GM12878 (cell line): ENCODE results near the gene TARP.
"Not testable (repeated sequence)": the region's sequence is repeated elsewhere in the genome, so short reads cannot be mapped to it uniquely, and the experiment has no call there.

Experiments used
- ATAC-seq: fragments of 200-7000 bp; cut with Tn5 transposase; 3 replicates; pipeline ENCODE4 v1.9.1; 2020; ENCODE audit warnings: mild to moderate bottlenecking, moderate library complexity
- BruUV-seq: library from RNA; stranded (reverse); fragments of 400-500 nt; replicated peaks from 2 replicates; lab custom pipeline; 2021; lab: Mats Ljungman, UMichigan
- CTCF ChIA-PET: fragments of 300-600 bp; sonication (Branson Sonifier 250); formaldehyde crosslinking; extraction: SDS; loops from one replicate; lab custom pipeline; 2021; ENCODE audit warnings: inconsistent platforms; lab: Yijun Ruan, JAX
- POLR2A ChIA-PET: fragments of 350-600 bp; formaldehyde crosslinking; extraction: SDS; loops from one replicate; lab custom pipeline; 2021; ENCODE audit warnings: inconsistent platforms; lab: Charles Lee
- RAD21 ChIA-PET: fragments of 300-600 bp; sonication (Branson Sonifier 250); formaldehyde crosslinking; loops from one replicate; lab custom pipeline; 2023; ENCODE audit warnings: antibody characterized with exemption; ENCODE audit not compliant: unreplicated experiment; lab: Charles Lee
- SMC1A ChIA-PET: fragments of 300-600 bp; sonication (Branson Sonifier 250); formaldehyde crosslinking; loops from one replicate; lab custom pipeline; 2023; ENCODE audit not compliant: unreplicated experiment, uncharacterized antibody; lab: Charles Lee
- DNase-seq: peaks from one replicate; pipeline ENCODE4 v3.0.0-alpha.2; 2011; ENCODE audit warnings: low read depth, low spot score
- FAIRE-seq: peaks from 3 replicates; lab custom pipeline; 2011; peaks lifted over from hg19 to GRCh38; lab: Jason Lieb, UNC
- H2AFZ ChIP-seq: 2 replicates; pipeline ENCODE4 v1.6.0; 2011; ENCODE audit warnings: low read depth, low read length, control low read depth; ENCODE audit not compliant: control insufficient read depth
- H3K27ac ChIP-seq: 2 replicates; pipeline ENCODE4 v1.5.1; 2011; ENCODE audit warnings: control low read depth; ENCODE audit not compliant: control insufficient read depth, insufficient read depth
- H3K27me3 ChIP-seq, 2 experiments: replicated peaks in 1 of 2; 2 replicates each; pipeline versions ENCODE4 v1.6.0 to v1.6.1; 2011; ENCODE audit warnings: low read length in 1 of 2; ENCODE audit not compliant: control insufficient read depth in 2 of 2, insufficient read depth in 2 of 2
- H3K36me3 ChIP-seq, 2 experiments: 2 replicates each; pipeline ENCODE4 v1.5.1; 2011; ENCODE audit warnings: low read length in 1 of 2; ENCODE audit not compliant: control insufficient read depth in 2 of 2, insufficient read depth in 2 of 2
- H3K4me1 ChIP-seq: 2 replicates; pipeline ENCODE4 v1.6.1; 2011; ENCODE audit warnings: mild to moderate bottlenecking, low read length, moderate library complexity, mixed read lengths; ENCODE audit not compliant: control insufficient read depth, insufficient read depth
- H3K4me2 ChIP-seq: 2 replicates; pipeline ENCODE4 v1.6.0; 2011; ENCODE audit warnings: control low read depth; ENCODE audit not compliant: control insufficient read depth, insufficient read depth
- H3K4me3 ChIP-seq: fragments of 200-600 bp; sonication (generic); 2 replicates; pipeline ENCODE4 v1.5.1; 2016
- H3K79me2 ChIP-seq: 2 replicates; pipeline ENCODE4 v1.6.0; 2011; ENCODE audit warnings: low read length; ENCODE audit not compliant: control insufficient read depth, insufficient read depth
- H3K9ac ChIP-seq: 2 replicates; pipeline ENCODE4 v1.8.0; 2011; ENCODE audit warnings: low read length, control low read depth, mixed read lengths; ENCODE audit not compliant: control insufficient read depth, insufficient read depth
- H3K9me3 ChIP-seq: replicated peaks from 3 replicates; pipeline ENCODE4 v1.5.1; 2011; ENCODE audit warnings: mild to moderate bottlenecking, low read length; ENCODE audit not compliant: control insufficient read depth, insufficient read depth
- H4K20me1 ChIP-seq: 2 replicates; pipeline ENCODE4 v1.6.0; 2011; ENCODE audit not compliant: control insufficient read depth, insufficient read depth
- CTCF ChIP-seq, 3 experiments: IDR thresholded peaks in 2 of 3; conservative IDR thresholded peaks in 1 of 3; 2 replicates each; pipeline ENCODE4 v1.5.1; 2011; ENCODE audit warnings: low read depth in 3 of 3, low read length in 3 of 3, mild to moderate bottlenecking in 3 of 3, control low read depth in 2 of 3, moderate library complexity in 2 of 3, inconsistent platforms in 1 of 3, mixed read lengths in 1 of 3; ENCODE audit not compliant: control insufficient read depth in 2 of 3, insufficient read depth in 1 of 3; ENCODE audit errors: extremely low read depth in 1 of 3
- MEF2B ChIP-seq: fragments of 450-650 bp; IDR thresholded peaks from 2 replicates; pipeline ENCODE4 v1.6.1; 2018; ENCODE audit warnings: mild to moderate bottlenecking, moderate library complexity; ENCODE audit not compliant: partially characterized antibody, poor library complexity, severe bottlenecking
- PKNOX1 ChIP-seq: fragments of 450-650 bp; IDR thresholded peaks from 2 replicates; pipeline ENCODE4 v1.6.1; 2016; ENCODE audit warnings: mild to moderate bottlenecking
- SMC3 ChIP-seq: IDR thresholded peaks from 2 replicates; pipeline ENCODE4 v1.6.1; 2011; ENCODE audit warnings: low read length, improper control_type of control experiment, borderline replicate concordance
- TCF7 ChIP-seq: IDR thresholded peaks from 2 replicates; pipeline ENCODE4 v1.6.1; 2014; ENCODE audit warnings: antibody characterized with exemption, borderline replicate concordance
- ZNF384 ChIP-seq: IDR thresholded peaks from 2 replicates; pipeline ENCODE4 v1.6.1; 2012; ENCODE audit warnings: low read depth, mild to moderate bottlenecking, low read length, improper control_type of control experiment, borderline replicate concordance
- ZNF592 ChIP-seq: fragments of 450-650 bp; IDR thresholded peaks from 2 replicates; pipeline ENCODE4 v1.6.1; 2017; ENCODE audit warnings: mild to moderate bottlenecking, moderate library complexity
- WGBS: methylation state at CpG from one replicate; pipeline ENCODE4 v1.1.6; 2016; ENCODE audit warnings: low lambda C conversion rate; ENCODE audit not compliant: insufficient replicate concordance, insufficient coverage; ENCODE audit errors: missing lambda C conversion rate; 5-methylcytosine and 5-hydroxymethylcytosine counted together
- in situ Hi-C: fragments of 300-500 bp; cut with MboI; formaldehyde crosslinking; loops from 9 replicates; pipeline ENCODE4 v1.14.3; 2018; ENCODE audit warnings: mixed read lengths
- intact Hi-C: fragments of 100-400 bp; cut with micrococcal nuclease; formaldehyde crosslinking; loops from one replicate; pipeline ENCODE4 v1.14.2; 2022; ENCODE audit not compliant: unreplicated experiment

TARP gene

DNA sequence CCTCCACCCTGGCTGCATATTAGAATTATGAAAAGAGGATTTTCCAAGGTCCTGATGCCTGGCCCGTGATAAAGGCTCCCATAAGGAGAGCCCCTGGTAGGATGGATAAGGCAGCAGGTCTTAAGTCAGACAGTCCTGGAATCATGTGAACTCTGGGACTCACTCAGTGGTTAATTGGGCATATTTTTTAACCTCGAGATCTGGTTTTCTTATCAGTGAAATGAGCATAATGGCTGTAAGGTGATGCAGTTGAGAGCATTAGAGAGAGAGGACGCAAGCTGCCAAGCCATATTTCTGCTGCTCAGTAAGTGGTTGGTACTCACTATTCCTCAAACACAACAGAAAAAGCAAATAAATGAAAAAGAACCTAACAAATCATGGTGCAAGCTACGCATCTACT is 37.8 kb downstream of the TARP start:
- CTCF ChIA-PET = interaction anchor here (1.1 to 4.6 kb wide), 4 partner anchors 64 to 127 kb away, joined by 3 to 26 read pairs (median 6); no protein-coding TSS in a partner anchor
- RAD21 ChIA-PET = interaction anchor here (1.0 to 3.9 kb wide), 2 partner anchors 82 to 139 kb away, joined by 3 to 32 read pairs; no protein-coding TSS in a partner anchor
- Histone ChIP-seq H3K9me3 (no peaks in the 10 kb centered on the region), H3K79me2 (no peaks in the 10 kb centered on the region), H3K4me1 (peaks cover 14% of the 10 kb centered on the region), H3K36me3 (no peaks in the 10 kb centered on the region; a peak in 1 of 4 replicates), H3K4me3 (no peak overlapping the region), H3K27me3 (no peaks in the 10 kb centered on the region), H3K9ac (no peak overlapping the region), H2AFZ (no peak overlapping the region), H4K20me1 (no peaks in the 10 kb centered on the region), H3K4me2 (no peak overlapping the region), H3K27ac (no peak overlapping the region)
- WGBS = 55% methylated on average over 4 of the region's 4 CpGs
- SMC1A ChIA-PET = interaction anchor here (1.5 to 3.6 kb wide), 2 partner anchors 84 to 100 kb away, joined by 6 to 22 read pairs; no protein-coding TSS in a partner anchor
- intact Hi-C loops (no loop called here), in situ Hi-C loops (no loop called here)
- DNase-seq = no peak
- BruUV-seq = no TSS peak
- TF ChIP-seq MEF2B (no peak), PKNOX1 (no peak), SMC3 (no peak), CTCF (IDR thresholded peaks at IDR 0.05 in 2 of 3, conservative IDR thresholded peaks at IDR 0.05 in 1 of 3; ENCODE audit: control insufficient read depth in 2 of 3, extremely low read depth in 1 of 3, insufficient read depth in 1 of 3, low read depth in 3 of 3, low read length in 3 of 3) (no peak), TCF7 (no peak), ZNF592 (no peak), ZNF384 (no peak)
- no peak for ATAC-seq
- FAIRE-seq = no peak
- POLR2A ChIA-PET = no interaction called here

GRCh38 chr7:38234759-38235158 is 38.7 kb downstream of the TARP start:
- H3K36me3 ChIP-seq, BruUV-seq, ATAC-seq, in situ Hi-C loops, H3K9ac ChIP-seq, intact Hi-C loops, H3K4me2 ChIP-seq, POLR2A ChIA-PET, H3K79me2 ChIP-seq, H3K9me3 ChIP-seq, H3K27ac ChIP-seq, H3K27me3 ChIP-seq, DNase-seq, H2AFZ ChIP-seq, H3K4me3 ChIP-seq, H4K20me1 ChIP-seq, FAIRE-seq: not testable (repeated sequence)
- CTCF ChIA-PET = interaction anchor here (0.6 to 4.6 kb wide), 9 partner anchors 12 to 139 kb away, joined by 3 to 26 read pairs (median 9); no protein-coding TSS in a partner anchor
- WGBS = 96% methylated on average over 11 of the region's 11 CpGs
- RAD21 ChIA-PET = interaction anchor here (1.0 to 3.9 kb wide), 3 partner anchors 77 to 100 kb away, joined by 3 to 32 read pairs (median 19); no protein-coding TSS in a partner anchor
- SMC1A ChIA-PET = interaction anchor here (1.5 to 3.8 kb wide), 6 partner anchors 12 to 101 kb away, joined by 3 to 24 read pairs (median 16); no protein-coding TSS in a partner anchor
- peaks cover 14% of the 10 kb centered on the region for H3K4me1 ChIP-seq
